Keratinocyte (primary cell): Measurements from ENCODE around the gene COG5. TPM values are rescaled to one million over a fixed set of nuclear protein-coding genes. Genes with fewer than 3 reads are reported as not detected.
A peak's percentile ranks its signal among the peaks of the same experiment; 100 is the strongest.

Source experiments
- DNase-seq: peaks from one replicate; pipeline ENCODE4 v3.0.0-alpha.2; 2011; ENCODE audit warnings: low read depth, missing footprints, low spot score
- FAIRE-seq: peaks from 2 replicates; lab custom pipeline; 2011; peaks lifted over from hg19 to GRCh38; lab: Jason Lieb, UNC
- H2AFZ ChIP-seq: 2 replicates; pipeline ENCODE4 v1.6.0; 2012; ENCODE audit warnings: low read length, control low read depth, inconsistent platforms; ENCODE audit not compliant: control insufficient read depth
- H3K27ac ChIP-seq: 2 replicates; pipeline ENCODE4 v1.5.1; 2011; ENCODE audit warnings: low read length; ENCODE audit not compliant: control insufficient read depth, insufficient read depth
- H3K27me3 ChIP-seq: 3 replicates; pipeline ENCODE4 v1.6.0; 2011; ENCODE audit warnings: low read length; ENCODE audit not compliant: control insufficient read depth, insufficient read depth; ENCODE audit errors: extremely low read depth
- H3K36me3 ChIP-seq, 2 experiments: 2 replicates in 1 of 2; 3 replicates in 1 of 2; pipeline ENCODE4 v1.5.1; 2011; ENCODE audit warnings: low read length in 2 of 2, mild to moderate bottlenecking in 1 of 2; ENCODE audit not compliant: control insufficient read depth in 2 of 2, insufficient read depth in 2 of 2; ENCODE audit errors: extremely low read depth in 1 of 2
- H3K4me1 ChIP-seq: 3 replicates; pipeline ENCODE4 v1.5.1; 2011; ENCODE audit warnings: low read length; ENCODE audit not compliant: control insufficient read depth, insufficient read depth; ENCODE audit errors: extremely low read depth
- H3K4me2 ChIP-seq: 3 replicates; pipeline ENCODE4 v1.6.0; 2011; ENCODE audit warnings: low read depth, low read length; ENCODE audit not compliant: control insufficient read depth, insufficient read depth; ENCODE audit errors: extremely low read depth
- H3K4me3 ChIP-seq, 3 experiments: fragments of 200-600 bp in 1 of 3; sonication (generic) in 1 of 3; 2 replicates in 2 of 3; 3 replicates in 1 of 3; pipeline ENCODE4 v1.5.1; 2011 to 2016; ENCODE audit warnings: low read length in 3 of 3, mild to moderate bottlenecking in 3 of 3, control low read depth in 2 of 3, inconsistent platforms in 1 of 3, low read depth in 1 of 3, mixed read lengths in 1 of 3, mixed run types in 1 of 3, moderate library complexity in 1 of 3; ENCODE audit not compliant: control insufficient read depth in 2 of 3, insufficient read depth in 2 of 3; ENCODE audit errors: extremely low read depth in 1 of 3
- H3K79me2 ChIP-seq: 2 replicates; pipeline ENCODE4 v1.6.0; 2012; ENCODE audit warnings: low read length; ENCODE audit not compliant: control insufficient read depth, insufficient read depth
- H3K9ac ChIP-seq: 3 replicates; pipeline ENCODE4 v1.6.0; 2011; ENCODE audit warnings: low read length; ENCODE audit not compliant: control insufficient read depth, insufficient read depth; ENCODE audit errors: extremely low read depth
- H3K9me1 ChIP-seq: 3 replicates; pipeline ENCODE4 v1.6.0; 2011; ENCODE audit warnings: low read length; ENCODE audit not compliant: control insufficient read depth, insufficient read depth; ENCODE audit errors: extremely low read depth
- H3K9me3 ChIP-seq: 2 replicates; pipeline ENCODE4 v1.5.1; 2012; ENCODE audit warnings: low read depth, low read length; ENCODE audit not compliant: control insufficient read depth
- H4K20me1 ChIP-seq: 3 replicates; pipeline ENCODE4 v1.6.0; 2011; ENCODE audit warnings: low read length; ENCODE audit not compliant: control insufficient read depth, insufficient read depth; ENCODE audit errors: extremely low read depth
- CTCF ChIP-seq, 3 experiments: IDR thresholded peaks in 1 of 3; conservative IDR thresholded peaks in 1 of 3; optimal IDR thresholded peaks in 1 of 3; 2 replicates in 2 of 3; 3 replicates in 1 of 3; pipeline versions ENCODE3 to v1.5.1; 2011; ENCODE audit warnings: low read length in 3 of 3, mild to moderate bottlenecking in 3 of 3, moderate library complexity in 2 of 3, control low read depth in 1 of 3, inconsistent platforms in 1 of 3; ENCODE audit not compliant: insufficient read depth in 2 of 3; ENCODE audit errors: extremely low read depth in 1 of 3
- EZH2 ChIP-seq: IDR thresholded peaks from one replicate; pipeline ENCODE4 v1.6.1; 2012; ENCODE audit warnings: inconsistent platforms, mild to moderate bottlenecking, low read length, moderate library complexity
- dilution Hi-C: fragments of 300-500 bp; cut with MboI; formaldehyde crosslinking; loops from one replicate; pipeline ENCODE4 v1.7.0; 2020; ENCODE audit warnings: low sequenced_read_pairs; ENCODE audit not compliant: extremely low pct_ligation_motif_present
- polyA plus RNA-seq, 5 experiments: library from polyadenylated mRNA; depleted of rRNA in 3 of 5; stranded (reverse) in 3 of 5; stranded (forward) in 1 of 5; unstranded in 1 of 5; fragments of >200 nt; gene quantifications; 1 replicate in 1 of 5; 2 replicates in 3 of 5; 3 replicates in 1 of 5; pipeline versions ENCODE4 v1.2.1 to v1.2.3, GENCODE V29; 2011 to 2012; ENCODE audit warnings: missing spikeins in 2 of 5, low read depth in 1 of 5, low replicate concordance in 1 of 5

Gene COG5
- polyA plus RNA-seq, 1 donor (not counting 4 experiments of a cell fraction or from before 2014, with no cell fraction given), result 50.7 TPM

DNA sequence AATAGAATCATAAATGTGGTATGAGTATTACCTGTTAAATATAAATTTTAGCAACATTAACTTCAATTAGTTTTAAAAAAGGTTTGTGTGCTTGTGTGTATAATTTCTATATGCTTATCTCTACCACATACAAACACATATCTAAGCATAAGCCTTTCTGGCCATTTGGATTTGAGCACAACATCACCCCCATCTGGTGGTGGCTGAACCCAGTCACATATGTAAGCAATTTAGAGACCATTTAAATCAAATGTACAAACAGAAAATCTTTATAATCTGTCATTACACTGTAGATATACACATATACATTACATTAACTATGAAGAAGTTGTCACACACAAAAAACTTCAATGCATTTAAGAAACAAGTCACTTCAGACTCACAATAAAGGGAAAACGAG lies 62.1 kb downstream of the COG5 start:
- no peak overlapping the region for H3K27ac ChIP-seq
- no peaks in the 10 kb centered on the region for H3K9me1 ChIP-seq
- peaks cover 11% of the 10 kb centered on the region for H3K4me1 ChIP-seq
- dilution Hi-C loops, result no loop called here
- H3K36me3 ChIP-seq, result peaks cover 4 to 6% of the 10 kb centered on the region in 2 experiments
- no peak overlapping the region for H3K4me2 ChIP-seq
- no peak for DNase-seq
- H3K79me2 ChIP-seq, result peaks cover 23% of the 10 kb centered on the region
- H3K9me3 ChIP-seq, result no peaks in the 10 kb centered on the region
- TF ChIP-seq EZH2, result no peak
- TF ChIP-seq CTCF (optimal IDR thresholded peaks at IDR 0.05 in 1 of 3, IDR thresholded peaks at IDR 0.05 in 1 of 3, conservative IDR thresholded peaks at IDR 0.05 in 1 of 3; ENCODE audit: extremely low read depth in 1 of 3, insufficient read depth in 2 of 3, low read length in 3 of 3), result peak; percentile 29 to 62 (median 51)
- H3K9ac ChIP-seq, result no peak overlapping the region
- no peak overlapping the region for H2AFZ ChIP-seq
- FAIRE-seq, result no peak
- no peaks in the 10 kb centered on the region for H3K27me3 ChIP-seq
- no peak overlapping the region for H3K4me3 ChIP-seq
- H4K20me1 ChIP-seq, result peaks cover 7% of the 10 kb centered on the region

DNA sequence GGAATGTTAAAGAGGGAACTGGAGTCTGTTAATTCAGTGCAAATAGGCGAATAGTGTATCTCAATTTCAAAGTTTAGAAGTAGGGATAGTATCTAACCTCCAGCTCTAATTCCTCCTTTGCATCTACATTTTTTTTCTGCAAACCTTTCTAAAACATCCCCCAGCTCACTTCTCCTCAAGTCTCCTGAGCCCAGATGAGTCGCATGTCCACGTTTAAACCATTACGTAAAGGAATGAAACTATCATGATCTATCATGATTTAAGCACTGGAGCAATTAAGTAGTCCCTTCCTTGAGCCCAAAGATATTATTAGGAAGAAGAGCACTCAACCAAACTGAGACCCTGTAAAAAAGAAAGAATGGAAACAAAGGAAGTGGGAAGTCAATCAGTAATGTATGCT lies 64.0 kb downstream of the COG5 start:
- dilution Hi-C loops, result no loop called here
- DNase-seq, result no peak
- peaks cover 33% of the 10 kb centered on the region for H3K79me2 ChIP-seq
- no peaks in the 10 kb centered on the region for H3K4me1 ChIP-seq
- peaks cover 0 to 2% of the 10 kb centered on the region in 2 experiments for H3K36me3 ChIP-seq
- H3K9me3 ChIP-seq, result no peaks in the 10 kb centered on the region
- H3K9ac ChIP-seq, result no peak overlapping the region
- no peak overlapping the region for H3K4me3 ChIP-seq
- H3K27ac ChIP-seq, result no peak overlapping the region
- TF ChIP-seq EZH2, result no peak
- TF ChIP-seq CTCF (optimal IDR thresholded peaks at IDR 0.05 in 1 of 3, IDR thresholded peaks at IDR 0.05 in 1 of 3, conservative IDR thresholded peaks at IDR 0.05 in 1 of 3; ENCODE audit: extremely low read depth in 1 of 3, insufficient read depth in 2 of 3, low read length in 3 of 3), result no peak
- no peaks in the 10 kb centered on the region for H3K9me1 ChIP-seq
- H4K20me1 ChIP-seq, result peaks cover 4% of the 10 kb centered on the region
- no peak overlapping the region for H2AFZ ChIP-seq
- no peak overlapping the region for H3K4me2 ChIP-seq
- no peaks in the 10 kb centered on the region for H3K27me3 ChIP-seq
- no peak for FAIRE-seq
